Liver (tissue), 9 donors: ENCODE data around the gene SOCS4. TPM values are rescaled to one million over a fixed set of nuclear protein-coding genes. Genes with fewer than 3 reads are reported as not detected.

ENCODE experiments used
- DNase-seq: peaks from one replicate; pipeline ENCODE4 v3.0.0-alpha.2; 2017; ENCODE audit warnings: low spot score
- H3K27ac ChIP-seq, 2 donors: one replicate each; pipeline ENCODE4 v1.7.0; 2013; ENCODE audit warnings: inconsistent platforms in 2 of 2, low read length in 2 of 2, control low read depth in 1 of 2, low read depth in 1 of 2, mild to moderate bottlenecking in 1 of 2
- H3K27me3 ChIP-seq, 4 donors: one replicate each; pipeline versions ENCODE4 v1.6.1 to v1.7.0; 2013; ENCODE audit warnings: low read length in 3 of 4, inconsistent platforms in 1 of 4, mild to moderate bottlenecking in 1 of 4, moderate library complexity in 1 of 4; ENCODE audit not compliant: control insufficient read depth in 4 of 4, insufficient read depth in 4 of 4
- H3K36me3 ChIP-seq, 4 donors: one replicate each; pipeline versions ENCODE4 v1.6.1 to v1.7.0; 2013; ENCODE audit warnings: low read length in 3 of 4, mild to moderate bottlenecking in 3 of 4, low read depth in 1 of 4, moderate library complexity in 1 of 4; ENCODE audit not compliant: control insufficient read depth in 4 of 4, insufficient read depth in 3 of 4
- H3K4me1 ChIP-seq, 4 donors: one replicate each; pipeline versions ENCODE4 v1.6.1 to v1.7.0; 2013; ENCODE audit warnings: low read length in 3 of 4, mild to moderate bottlenecking in 3 of 4, moderate library complexity in 1 of 4; ENCODE audit not compliant: control insufficient read depth in 4 of 4, insufficient read depth in 4 of 4
- H3K4me3 ChIP-seq, 3 donors: one replicate each; pipeline versions ENCODE4 v1.6.1 to v1.7.0; 2013; ENCODE audit warnings: low read length in 3 of 3, control low read depth in 1 of 3, low read depth in 1 of 3, mild to moderate bottlenecking in 1 of 3
- H3K9ac ChIP-seq, 2 donors: one replicate each; pipeline ENCODE4 v1.7.0; 2013; ENCODE audit warnings: low read length in 2 of 2, mild to moderate bottlenecking in 2 of 2, moderate library complexity in 2 of 2, control low read depth in 1 of 2, low read depth in 1 of 2
- H3K9me3 ChIP-seq, 4 donors: one replicate each; pipeline versions ENCODE4 v1.6.1 to v1.7.0; 2013; ENCODE audit warnings: low read length in 3 of 4; ENCODE audit not compliant: control insufficient read depth in 4 of 4
- EGR1 ChIP-seq, 2 donors: IDR thresholded peaks; 2 replicates each; pipeline ENCODE4 v1.6.1; 2016 to 2018; ENCODE audit warnings: antibody characterized with exemption in 2 of 2, low read depth in 2 of 2
- FOXA2 ChIP-seq: IDR thresholded peaks from 2 replicates; pipeline ENCODE4 v1.6.1; 2016; ENCODE audit warnings: antibody characterized with exemption
- GABPA ChIP-seq, 2 donors: IDR thresholded peaks in 1 of 2; conservative IDR thresholded peaks in 1 of 2; 2 replicates each; pipeline ENCODE4 v1.6.1; 2016; ENCODE audit warnings: antibody characterized with exemption in 2 of 2, mild to moderate bottlenecking in 1 of 2, moderate library complexity in 1 of 2
- HNF4A ChIP-seq, 2 donors: conservative IDR thresholded peaks; 2 replicates each; pipeline ENCODE4 v1.6.1; 2016; ENCODE audit warnings: antibody characterized with exemption in 2 of 2, mild to moderate bottlenecking in 2 of 2
- HNF4G ChIP-seq: IDR thresholded peaks from 2 replicates; pipeline ENCODE4 v1.6.1; 2016; ENCODE audit warnings: antibody characterized with exemption
- JUND ChIP-seq, 2 donors: IDR thresholded peaks; 2 replicates each; pipeline ENCODE4 v1.6.1; 2016; ENCODE audit warnings: antibody characterized with exemption in 2 of 2
- NR2F2 ChIP-seq: IDR thresholded peaks from 2 replicates; pipeline ENCODE4 v1.6.1; 2016; ENCODE audit warnings: antibody characterized with exemption
- RAD21 ChIP-seq, 2 donors: IDR thresholded peaks; 2 replicates each; pipeline ENCODE4 v1.6.1; 2016; ENCODE audit warnings: antibody characterized with exemption in 2 of 2, mild to moderate bottlenecking in 2 of 2
- RXRA ChIP-seq, 2 donors: IDR thresholded peaks; 2 replicates each; pipeline ENCODE4 v1.6.1; 2017 to 2018; ENCODE audit warnings: antibody characterized with exemption in 2 of 2, mild to moderate bottlenecking in 1 of 2
- SP1 ChIP-seq: IDR thresholded peaks from 2 replicates; pipeline ENCODE4 v1.6.1; 2018; ENCODE audit warnings: antibody characterized with exemption, mild to moderate bottlenecking
- TAF1 ChIP-seq: conservative IDR thresholded peaks from 2 replicates; pipeline ENCODE4 v1.6.1; 2016; ENCODE audit warnings: antibody characterized with exemption, mild to moderate bottlenecking
- YY1 ChIP-seq: IDR thresholded peaks from 2 replicates; pipeline ENCODE4 v1.6.1; 2016; ENCODE audit warnings: antibody characterized with exemption, mild to moderate bottlenecking
- WGBS: extraction: QIAGEN DNeasy Blood & Tissue Kit; methylation state at CpG from one replicate; pipeline ENCODE4 v1.1.7; 2013; 5-methylcytosine and 5-hydroxymethylcytosine counted together
- polyA plus RNA-seq, 2 donors: library from polyadenylated mRNA; stranded (reverse) in 1 of 2; unstranded in 1 of 2; fragments of 200-250 nt in 1 of 2; fragments of >200 nt in 1 of 2; fragmentation: Nextera tagmentation in 1 of 2; extraction: Ambion mirVana in 1 of 2; gene quantifications; one replicate each; pipeline versions ENCODE4 v1.2.1 to v1.2.3, GENCODE V29; 2013 to 2015
- total RNA-seq, 2 donors: library from RNA; depleted of rRNA; stranded (reverse); fragments of >200 nt; gene quantifications; one replicate each; pipeline ENCODE4 v1.2.3, GENCODE V29; 2014
- TF ChIP-seq, protein P1 (sequence below): IDR thresholded peaks from 2 replicates; pipeline ENCODE4 v1.6.1; 2016; ENCODE audit warnings: antibody characterized with exemption
- TF ChIP-seq, protein P2 (sequence below): fragments of 150-350 bp; IDR thresholded peaks from 2 replicates; pipeline ENCODE4 v1.5.1; 2017; ENCODE audit warnings: improper control_type of control experiment, low read depth, low read length; ENCODE audit not compliant: missing input control
- TF ChIP-seq, protein P3 (sequence below): IDR thresholded peaks from 2 replicates; pipeline ENCODE4 v1.6.1; 2016; ENCODE audit warnings: antibody characterized with exemption
- TF ChIP-seq, protein P4 (sequence below): IDR thresholded peaks from 2 replicates; pipeline ENCODE4 v1.6.1; 2016; ENCODE audit warnings: antibody characterized with exemption
- donor health status: healthy.
- donor health status: healthy.
- donor health status: healthy.
- donor health status: healthy.
- donor health status: healthy.

The SOCS4 gene
- total and polyA plus RNA-seq, 4 donors: 2.2 to 7.4 (median 6.0) TPM

DNA sequence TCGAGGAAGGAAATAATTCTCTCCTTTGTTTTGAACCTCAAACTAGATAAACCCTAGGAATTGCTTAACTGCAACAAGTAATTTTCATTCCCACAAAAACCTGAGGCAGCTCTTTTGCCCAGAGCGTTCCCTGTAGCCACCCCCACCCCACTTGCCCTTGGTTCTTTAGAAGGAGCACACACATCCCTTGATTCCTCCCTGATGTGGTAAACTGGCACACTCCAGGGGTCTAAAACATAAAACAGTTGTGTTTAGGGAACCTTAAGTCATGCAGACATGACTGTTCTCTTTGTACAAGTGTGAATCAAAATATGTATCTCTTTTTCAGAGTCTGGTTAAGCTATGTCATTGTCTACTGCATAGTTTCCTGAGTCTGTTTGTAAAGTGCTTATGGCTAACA lies 38.4 kb downstream of the SOCS4 start:
- H3K9ac ChIP-seq: no peak overlapping the region
- no peak for DNase-seq
- peaks cover 9 to 19% (median 14%) of the 10 kb centered on the region in 4 donors for H3K36me3 ChIP-seq
- no peaks in the 10 kb centered on the region for H3K27me3 ChIP-seq
- H3K4me3 ChIP-seq: no peak overlapping the region
- no peaks in the 10 kb centered on the region for H3K9me3 ChIP-seq
- H3K27ac ChIP-seq: no peak overlapping the region
- peaks cover 0 to 9% (median 0%) of the 10 kb centered on the region in 4 donors for H3K4me1 ChIP-seq
- TF ChIP-seq, protein P1, sequence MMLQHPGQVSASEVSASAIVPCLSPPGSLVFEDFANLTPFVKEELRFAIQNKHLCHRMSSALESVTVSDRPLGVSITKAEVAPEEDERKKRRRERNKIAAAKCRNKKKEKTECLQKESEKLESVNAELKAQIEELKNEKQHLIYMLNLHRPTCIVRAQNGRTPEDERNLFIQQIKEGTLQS: no peak
- TF ChIP-seq, protein P2, sequence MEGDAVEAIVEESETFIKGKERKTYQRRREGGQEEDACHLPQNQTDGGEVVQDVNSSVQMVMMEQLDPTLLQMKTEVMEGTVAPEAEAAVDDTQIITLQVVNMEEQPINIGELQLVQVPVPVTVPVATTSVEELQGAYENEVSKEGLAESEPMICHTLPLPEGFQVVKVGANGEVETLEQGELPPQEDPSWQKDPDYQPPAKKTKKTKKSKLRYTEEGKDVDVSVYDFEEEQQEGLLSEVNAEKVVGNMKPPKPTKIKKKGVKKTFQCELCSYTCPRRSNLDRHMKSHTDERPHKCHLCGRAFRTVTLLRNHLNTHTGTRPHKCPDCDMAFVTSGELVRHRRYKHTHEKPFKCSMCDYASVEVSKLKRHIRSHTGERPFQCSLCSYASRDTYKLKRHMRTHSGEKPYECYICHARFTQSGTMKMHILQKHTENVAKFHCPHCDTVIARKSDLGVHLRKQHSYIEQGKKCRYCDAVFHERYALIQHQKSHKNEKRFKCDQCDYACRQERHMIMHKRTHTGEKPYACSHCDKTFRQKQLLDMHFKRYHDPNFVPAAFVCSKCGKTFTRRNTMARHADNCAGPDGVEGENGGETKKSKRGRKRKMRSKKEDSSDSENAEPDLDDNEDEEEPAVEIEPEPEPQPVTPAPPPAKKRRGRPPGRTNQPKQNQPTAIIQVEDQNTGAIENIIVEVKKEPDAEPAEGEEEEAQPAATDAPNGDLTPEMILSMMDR: no peak
- no peak for TF ChIP-seq NR2F2
- no peak for TF ChIP-seq TAF1
- no peak for TF ChIP-seq RAD21 (IDR thresholded peaks at IDR 0.05)
- TF ChIP-seq SP1: no peak
- TF ChIP-seq RXRA (IDR thresholded peaks at IDR 0.05): no peak
- TF ChIP-seq YY1: no peak
- TF ChIP-seq EGR1 (IDR thresholded peaks at IDR 0.05; ENCODE audit: low read depth in 2 of 2): no peak
- TF ChIP-seq FOXA2: no peak
- TF ChIP-seq, protein P3, sequence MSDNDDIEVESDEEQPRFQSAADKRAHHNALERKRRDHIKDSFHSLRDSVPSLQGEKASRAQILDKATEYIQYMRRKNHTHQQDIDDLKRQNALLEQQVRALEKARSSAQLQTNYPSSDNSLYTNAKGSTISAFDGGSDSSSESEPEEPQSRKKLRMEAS: no peak
- no peak for TF ChIP-seq GABPA (IDR thresholded peaks at IDR 0.05 in 1 of 2, conservative IDR thresholded peaks at IDR 0.05 in 1 of 2)
- 83% methylated on average over 2 of the region's 2 CpGs for WGBS

DNA sequence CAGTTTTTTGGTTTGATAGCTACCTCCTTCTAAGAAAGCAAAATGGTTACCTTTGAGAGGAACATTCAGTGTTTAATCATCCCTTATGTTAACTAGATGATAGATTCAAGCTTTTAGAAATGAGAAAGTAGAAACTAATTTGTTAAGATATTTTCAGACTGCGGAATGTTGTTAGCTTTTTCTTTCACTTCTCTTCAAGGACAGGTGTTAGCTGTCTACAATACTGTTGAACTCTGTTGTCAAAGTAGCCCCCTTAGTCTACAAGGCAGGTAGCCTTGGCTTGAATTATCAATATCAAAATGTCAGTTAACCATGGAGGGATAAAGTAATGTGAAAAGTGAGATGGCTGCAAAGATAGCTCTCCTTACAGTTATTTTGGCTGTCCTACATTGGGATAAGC lies 39.2 kb downstream of the SOCS4 start:
- no peak for DNase-seq
- no peak overlapping the region for H3K4me3 ChIP-seq
- no peak overlapping the region for H3K27ac ChIP-seq
- no peaks in the 10 kb centered on the region for H3K27me3 ChIP-seq
- no peak for TF ChIP-seq YY1
- TF ChIP-seq, protein P3: no peak
- TF ChIP-seq, protein P1: no peak
- TF ChIP-seq RAD21 (IDR thresholded peaks at IDR 0.05): no peak
- TF ChIP-seq FOXA2: no peak
- TF ChIP-seq RXRA (IDR thresholded peaks at IDR 0.05): no peak
- TF ChIP-seq EGR1 (IDR thresholded peaks at IDR 0.05; ENCODE audit: low read depth in 2 of 2): no peak
- no peak for TF ChIP-seq HNF4A (conservative IDR thresholded peaks at IDR 0.05)
- TF ChIP-seq SP1: no peak
- no peak for TF ChIP-seq TAF1
- TF ChIP-seq, protein P4, sequence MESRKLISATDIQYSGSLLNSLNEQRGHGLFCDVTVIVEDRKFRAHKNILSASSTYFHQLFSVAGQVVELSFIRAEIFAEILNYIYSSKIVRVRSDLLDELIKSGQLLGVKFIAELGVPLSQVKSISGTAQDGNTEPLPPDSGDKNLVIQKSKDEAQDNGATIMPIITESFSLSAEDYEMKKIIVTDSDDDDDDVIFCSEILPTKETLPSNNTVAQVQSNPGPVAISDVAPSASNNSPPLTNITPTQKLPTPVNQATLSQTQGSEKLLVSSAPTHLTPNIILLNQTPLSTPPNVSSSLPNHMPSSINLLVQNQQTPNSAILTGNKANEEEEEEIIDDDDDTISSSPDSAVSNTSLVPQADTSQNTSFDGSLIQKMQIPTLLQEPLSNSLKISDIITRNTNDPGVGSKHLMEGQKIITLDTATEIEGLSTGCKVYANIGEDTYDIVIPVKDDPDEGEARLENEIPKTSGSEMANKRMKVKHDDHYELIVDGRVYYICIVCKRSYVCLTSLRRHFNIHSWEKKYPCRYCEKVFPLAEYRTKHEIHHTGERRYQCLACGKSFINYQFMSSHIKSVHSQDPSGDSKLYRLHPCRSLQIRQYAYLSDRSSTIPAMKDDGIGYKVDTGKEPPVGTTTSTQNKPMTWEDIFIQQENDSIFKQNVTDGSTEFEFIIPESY: no peak
- TF ChIP-seq, protein P2: no peak
- TF ChIP-seq JUND (IDR thresholded peaks at IDR 0.05): no peak
- no peak for TF ChIP-seq HNF4G
- 98% methylated on average over 1 of the region's 1 CpG for WGBS
- peaks cover 0 to 9% (median 0%) of the 10 kb centered on the region in 4 donors for H3K4me1 ChIP-seq
- no peak overlapping the region for H3K9ac ChIP-seq
- H3K36me3 ChIP-seq: peaks cover 9 to 19% (median 14%) of the 10 kb centered on the region in 4 donors
- H3K9me3 ChIP-seq: no peaks in the 10 kb centered on the region
